HepG2 (cell line): ENCODE results near the gene ARPC5.

Experiments used
- MLX ChIP-seq: IDR thresholded peaks from 2 replicates; pipeline ENCODE4 v1.6.1; 2016
- PHF8 ChIP-seq: sonication (generic); formaldehyde crosslinking; IDR thresholded peaks from 2 replicates; pipeline ENCODE4 v1.5.0; 2020; ENCODE audit warnings: missing genetic modification reagents
- SMAD3 ChIP-seq: sonication (generic); formaldehyde crosslinking; IDR thresholded peaks from 2 replicates; pipeline ENCODE4 v1.4.0; 2020; ENCODE audit warnings: missing genetic modification reagents

- no peak for TF ChIP-seq MLX
- no peak for TF ChIP-seq SMAD3 (CRISPR knock-in tag)
- no peak for TF ChIP-seq PHF8
These were observed 42.2 kb downstream of the ARPC5 start for GRCh38 chr1:183593356-183593755.
